Fibroblast of skin of right quadriceps (primary cell): ENCODE results near the gene CLDND1.

Experiments
- DNase-seq: peaks from one replicate; pipeline ENCODE4 v3.0.0-alpha.2; 2013

Gene CLDND1

GRCh38 chr3:98551236-98551635 is 28.5 kb upstream of the CLDND1 start:
- no peak for DNase-seq

DNA sequence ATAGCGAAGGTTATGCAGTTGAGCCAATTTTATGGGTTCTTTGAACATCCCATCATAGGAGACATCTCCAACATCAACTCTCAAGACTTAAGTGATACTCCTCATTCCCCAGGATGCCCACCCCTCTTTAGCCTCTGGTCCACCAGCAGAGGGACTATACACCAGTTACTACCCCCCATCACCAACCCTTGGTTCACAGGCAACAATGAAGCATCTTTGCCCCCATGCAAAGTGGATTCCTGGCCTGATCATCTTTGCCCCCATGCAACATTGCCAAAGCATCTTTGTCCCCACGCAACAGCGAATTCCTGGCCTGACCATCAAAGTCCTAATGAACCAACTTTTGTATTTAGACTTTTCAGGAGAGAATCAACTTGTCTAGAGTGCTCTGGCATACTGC is 28.1 kb upstream of the CLDND1 start:
- DNase-seq = no peak

DNA sequence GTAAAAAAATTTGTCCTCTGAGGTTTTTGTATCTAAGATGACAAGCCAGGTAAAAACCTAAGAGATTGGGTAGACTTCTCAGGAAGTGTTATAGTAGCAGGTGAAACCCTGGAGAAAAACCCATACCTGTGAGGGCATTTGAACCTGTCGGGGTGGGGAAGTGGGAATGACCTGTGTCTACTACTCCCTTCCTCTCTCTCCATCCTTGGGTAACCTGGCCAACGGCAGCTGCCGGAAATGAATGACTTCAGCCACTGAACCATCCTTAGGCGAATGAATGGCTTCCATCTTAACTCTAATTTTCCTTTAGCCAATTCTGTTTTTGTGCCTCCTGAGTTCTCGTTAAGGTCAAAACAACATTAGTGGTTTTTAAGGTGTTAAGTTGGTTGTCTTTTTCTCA is 25.8 kb upstream of the CLDND1 start:
- DNase-seq = no peak

- DNase-seq = no peak
These were observed 23.2 kb upstream of the CLDND1 start for GRCh38 chr3:98545940-98546339.

DNA sequence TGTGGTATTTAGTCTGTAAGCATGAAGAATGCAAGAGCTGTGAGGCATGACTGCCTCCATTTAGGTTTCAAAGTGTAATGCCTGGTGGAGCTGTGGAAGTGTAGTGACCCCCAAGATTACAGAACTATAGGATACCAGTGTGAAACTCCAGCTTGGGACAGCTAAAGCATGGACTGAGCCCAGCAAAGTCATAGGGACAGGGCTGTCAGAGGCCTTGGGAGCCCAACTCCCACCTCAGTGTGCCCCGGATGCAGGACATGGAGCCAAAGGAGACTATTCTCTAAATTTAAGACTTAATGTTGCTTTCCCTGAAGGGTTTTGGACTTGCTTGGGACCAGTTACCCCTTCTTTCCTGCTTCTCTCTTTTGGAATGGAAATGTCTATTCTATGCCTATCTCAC is 19.9 kb upstream of the CLDND1 start:
- no peak for DNase-seq

DNA sequence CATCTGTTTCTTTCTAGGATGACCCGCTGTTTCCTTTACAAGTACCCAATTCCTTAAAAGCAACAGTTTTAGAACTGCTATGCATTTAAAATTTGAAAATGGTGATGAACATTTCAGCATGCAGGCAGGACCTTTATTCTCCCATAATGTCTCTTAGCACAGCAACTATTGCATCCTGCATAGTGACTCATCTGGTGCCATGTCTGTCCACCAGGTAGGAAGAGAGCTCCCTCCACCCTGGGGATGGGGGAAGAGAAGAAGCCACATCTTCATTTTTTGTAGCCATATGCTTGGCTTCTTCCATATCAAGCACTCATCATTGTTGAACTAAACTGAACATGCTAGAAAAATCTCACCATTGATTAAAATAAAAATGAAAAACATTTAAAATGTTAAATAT is 19.0 kb upstream of the CLDND1 start:
- DNase-seq = no peak

DNA sequence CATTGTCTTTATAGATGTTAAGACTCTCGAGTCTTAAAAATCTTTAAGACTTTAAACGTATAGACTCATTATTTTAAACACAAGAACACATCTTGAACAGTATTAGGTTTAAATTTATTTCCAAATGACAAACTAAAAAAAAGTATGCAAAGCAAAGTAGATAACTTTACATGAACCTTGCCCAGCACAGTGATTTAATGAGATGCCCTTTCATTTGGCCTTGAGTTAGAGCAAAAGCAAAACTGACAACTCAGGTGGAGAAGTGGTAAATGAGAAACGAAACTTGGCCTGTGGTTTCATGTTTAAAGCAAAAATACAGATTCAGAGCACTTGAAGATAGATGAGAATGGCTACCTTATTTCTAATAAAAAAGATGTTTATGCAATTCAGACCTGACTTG is 17.6 kb upstream of the CLDND1 start:
- DNase-seq = no peak

DNA sequence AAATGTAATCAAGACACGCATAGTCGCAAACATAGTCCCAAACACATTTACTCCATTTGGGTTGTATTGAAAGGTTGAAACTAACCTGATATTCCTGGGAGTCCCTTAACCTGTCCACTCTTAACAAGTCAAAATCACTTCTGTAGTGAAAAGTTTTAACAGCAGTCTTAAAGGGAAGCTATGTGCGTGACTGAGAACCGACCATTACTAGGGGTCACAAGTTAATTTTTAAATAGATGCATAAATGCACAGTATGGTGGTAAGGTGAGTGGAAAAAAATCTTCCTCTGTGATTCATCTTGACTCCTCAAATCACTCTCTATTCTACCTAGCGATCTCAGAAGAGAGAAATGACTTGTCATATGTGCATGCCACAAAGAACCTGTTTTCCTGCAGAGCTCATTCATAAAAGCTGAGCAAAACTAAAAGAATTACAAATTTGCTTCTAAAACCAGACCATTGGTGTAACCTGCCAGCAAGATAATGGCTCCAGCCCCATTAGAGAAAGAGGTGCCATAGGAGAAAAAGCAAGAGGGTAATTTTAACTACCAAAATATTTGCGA is 13.8 kb upstream of the CLDND1 start:
- DNase-seq = no peak

GRCh38 chr3:98534734-98535133 is 12.0 kb upstream of the CLDND1 start:
- no peak for DNase-seq

DNA sequence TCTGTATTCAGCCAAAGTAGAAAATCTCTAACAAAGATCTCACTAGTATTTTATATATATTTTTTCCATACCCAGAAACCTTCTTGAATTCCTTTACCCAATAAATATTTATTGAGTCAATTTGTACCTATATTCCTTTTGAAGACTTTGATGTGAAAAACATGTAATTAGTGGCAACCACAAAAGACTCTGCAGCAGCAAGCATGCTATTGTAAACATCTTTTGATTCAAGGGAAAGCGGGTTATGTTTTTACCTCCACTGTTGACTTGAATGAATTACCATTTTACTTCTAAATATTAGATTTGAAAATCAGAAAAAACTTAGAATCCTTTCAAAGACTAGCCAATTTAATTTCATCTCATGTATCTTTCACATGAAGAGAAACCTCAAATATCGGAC is 11.5 kb upstream of the CLDND1 start:
- no peak for DNase-seq

GRCh38 chr3:98532709-98533571 is 10.2 kb upstream of the CLDND1 start:
- no peak for DNase-seq

DNA sequence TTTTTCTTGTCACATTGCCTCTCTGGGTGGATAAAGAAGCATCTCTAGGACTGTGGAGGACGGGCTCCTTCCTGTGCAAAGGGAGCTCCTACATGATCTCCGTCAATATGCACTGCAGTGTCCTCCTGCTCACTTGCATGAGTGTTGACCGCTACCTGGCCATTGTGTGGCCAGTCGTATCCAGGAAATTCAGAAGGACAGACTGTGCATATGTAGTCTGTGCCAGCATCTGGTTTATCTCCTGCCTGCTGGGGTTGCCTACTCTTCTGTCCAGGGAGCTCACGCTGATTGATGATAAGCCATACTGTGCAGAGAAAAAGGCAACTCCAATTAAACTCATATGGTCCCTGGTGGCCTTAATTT is 9.6 kb upstream of the CLDND1 start:
- no peak for DNase-seq

DNA sequence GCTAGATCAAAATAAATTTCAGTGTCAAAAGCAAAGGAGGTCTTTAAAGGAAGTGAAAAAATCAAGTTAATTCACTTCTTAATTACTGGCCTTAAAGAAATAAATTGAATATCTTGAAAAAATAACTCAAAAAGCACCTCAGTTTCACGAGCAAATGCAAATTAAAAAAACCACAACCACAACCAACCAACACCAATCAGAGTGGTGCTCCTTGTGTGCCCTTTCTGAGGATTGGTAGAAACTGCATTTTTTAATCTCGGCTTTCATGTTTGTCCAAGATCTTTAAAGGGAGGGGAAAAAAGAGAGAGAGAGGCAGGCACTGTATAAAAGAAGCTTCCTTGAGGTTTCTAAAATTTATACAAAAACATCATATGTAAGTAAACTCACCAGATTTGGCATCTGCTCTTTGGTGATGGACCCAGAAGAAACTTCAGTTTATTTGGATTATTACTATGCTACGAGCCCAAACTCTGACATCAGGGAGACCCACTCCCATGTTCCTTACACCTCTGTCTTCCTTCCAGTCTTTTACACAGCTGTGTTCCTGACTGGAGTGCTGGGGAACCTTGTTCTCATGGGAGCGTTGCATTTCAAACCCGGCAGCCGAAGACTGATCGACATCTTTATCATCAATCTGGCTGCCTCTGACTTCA is 9.0 kb upstream of the CLDND1 start, which contains the start of gene GPR15:
GPR15 (plus strand) TSS at position 357 of the 653 bp plus-strand sequence; CDS start at position 413, 56 bp downstream.
- no peak for DNase-seq

DNA sequence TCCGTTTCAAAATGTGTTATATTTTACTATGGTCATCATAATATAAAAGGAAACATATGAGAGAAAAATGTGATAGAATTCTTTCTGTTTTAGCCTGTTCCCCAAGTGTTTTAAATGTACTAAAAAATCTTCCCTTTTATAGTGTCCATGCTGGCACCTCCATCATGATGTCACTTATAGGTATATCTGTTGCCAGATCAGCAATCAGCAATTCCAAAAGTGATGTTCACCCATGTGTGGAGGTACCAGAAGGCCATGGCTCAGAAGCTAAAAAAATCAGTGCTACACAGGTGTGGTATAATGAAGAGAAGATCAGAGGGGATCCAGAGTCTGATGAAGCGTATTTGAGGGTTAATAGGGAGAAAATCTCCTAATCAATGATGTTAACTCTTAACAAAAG is 8.0 kb upstream of the CLDND1 start:
- DNase-seq = no peak

- no peak for DNase-seq
These were observed 7.3 kb upstream of the CLDND1 start for GRCh38 chr3:98529856-98530459.

GRCh38 chr3:98528474-98529346 is 6.0 kb upstream of the CLDND1 start:
- DNase-seq = no peak

GRCh38 chr3:98525494-98525893 is 2.8 kb upstream of the CLDND1 start:
- DNase-seq = no peak

DNA sequence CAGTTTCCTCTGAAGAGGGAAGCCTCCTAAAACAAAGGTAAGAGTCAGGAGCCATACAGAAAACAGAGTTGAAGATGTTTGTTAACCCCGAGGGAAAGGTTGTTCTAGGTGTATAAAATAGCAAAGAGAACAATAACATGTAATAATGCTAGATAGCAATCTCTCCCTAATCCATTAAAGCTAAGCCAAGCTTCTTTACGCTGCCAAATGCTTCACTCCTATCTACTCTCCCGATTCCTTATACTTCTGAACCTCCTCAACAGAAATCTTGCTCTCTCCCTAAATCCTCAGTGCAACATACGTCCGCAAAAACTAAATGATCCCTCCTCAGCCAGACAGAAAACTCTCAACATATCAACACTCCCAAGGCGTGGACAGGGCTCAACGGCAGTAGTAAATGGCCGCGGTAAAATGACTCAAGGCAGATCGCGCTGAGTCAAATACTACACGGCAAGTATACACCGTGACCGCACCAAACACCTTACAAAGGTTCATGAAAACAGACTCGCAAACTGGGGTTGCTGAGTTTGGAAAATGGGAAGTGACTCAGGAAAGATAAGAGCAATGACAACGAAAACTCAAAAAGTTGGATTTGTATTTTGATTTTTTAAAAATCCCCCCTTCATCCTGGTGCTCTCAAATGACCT is 682 bp downstream of the CLDND1 start:
- peak; percentile 57 for DNase-seq

DNA sequence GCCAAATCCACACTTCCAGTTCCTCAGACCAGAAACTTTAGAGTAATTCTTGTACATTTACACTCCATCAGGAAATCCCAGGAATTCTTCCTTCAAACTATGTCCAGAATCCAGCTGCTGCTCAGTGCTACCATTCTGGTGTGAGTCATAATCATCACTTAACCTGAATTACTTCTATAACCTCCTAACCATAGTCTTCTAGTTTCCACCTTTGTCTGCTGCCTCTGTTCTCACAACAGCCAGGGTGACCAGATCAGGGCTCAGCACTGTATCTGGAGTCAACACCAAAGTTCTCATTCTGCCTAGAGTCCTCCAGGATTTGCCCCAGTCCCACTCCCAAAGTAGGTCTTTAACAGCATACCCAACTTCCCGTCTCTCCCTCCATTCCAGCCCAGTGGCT is 3.4 kb downstream of the CLDND1 start:
- no peak for DNase-seq

- no peak for DNase-seq
These were observed 3.9 kb downstream of the CLDND1 start for GRCh38 chr3:98518816-98519215.

DNA sequence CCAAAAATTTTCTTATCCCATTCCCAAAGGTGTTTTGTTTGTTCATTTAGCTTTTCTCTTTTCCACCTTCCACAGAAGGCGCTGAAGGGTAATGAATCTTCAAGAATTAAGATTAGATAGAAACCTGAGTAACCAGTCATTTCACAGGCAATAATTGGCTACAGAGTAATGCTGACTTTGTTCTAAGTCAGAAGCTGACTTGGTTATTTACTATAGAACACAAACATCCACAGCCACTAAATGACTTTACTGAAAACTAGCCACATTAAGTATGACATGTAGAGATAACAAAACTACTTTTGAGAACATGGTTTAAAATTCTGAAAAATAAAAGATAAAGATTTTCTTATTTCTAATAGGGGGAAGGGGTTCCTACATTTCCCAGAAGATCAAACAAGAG is 7.8 kb downstream of the CLDND1 start:
- DNase-seq = no peak

DNA sequence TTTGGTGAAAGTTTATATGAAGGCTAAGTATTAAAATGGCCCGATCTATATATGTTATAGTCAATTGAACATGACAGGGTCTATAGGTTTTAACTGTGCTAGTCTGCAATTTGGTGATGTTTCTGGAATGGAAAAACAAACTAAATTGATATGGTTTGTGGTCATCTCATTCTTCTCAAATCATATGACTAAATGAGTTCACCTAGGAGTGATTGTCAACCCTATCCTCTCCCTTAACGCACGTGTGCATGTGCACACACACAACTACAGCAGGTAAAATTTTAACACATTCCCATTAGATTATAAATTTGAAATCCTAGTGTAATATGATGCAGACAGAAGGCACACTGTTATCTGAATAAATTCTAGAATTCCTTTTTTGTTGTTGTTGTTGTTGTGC is 9.0 kb downstream of the CLDND1 start:
- DNase-seq = no peak
